ENCODE data around the gene CENPS.

DNA sequence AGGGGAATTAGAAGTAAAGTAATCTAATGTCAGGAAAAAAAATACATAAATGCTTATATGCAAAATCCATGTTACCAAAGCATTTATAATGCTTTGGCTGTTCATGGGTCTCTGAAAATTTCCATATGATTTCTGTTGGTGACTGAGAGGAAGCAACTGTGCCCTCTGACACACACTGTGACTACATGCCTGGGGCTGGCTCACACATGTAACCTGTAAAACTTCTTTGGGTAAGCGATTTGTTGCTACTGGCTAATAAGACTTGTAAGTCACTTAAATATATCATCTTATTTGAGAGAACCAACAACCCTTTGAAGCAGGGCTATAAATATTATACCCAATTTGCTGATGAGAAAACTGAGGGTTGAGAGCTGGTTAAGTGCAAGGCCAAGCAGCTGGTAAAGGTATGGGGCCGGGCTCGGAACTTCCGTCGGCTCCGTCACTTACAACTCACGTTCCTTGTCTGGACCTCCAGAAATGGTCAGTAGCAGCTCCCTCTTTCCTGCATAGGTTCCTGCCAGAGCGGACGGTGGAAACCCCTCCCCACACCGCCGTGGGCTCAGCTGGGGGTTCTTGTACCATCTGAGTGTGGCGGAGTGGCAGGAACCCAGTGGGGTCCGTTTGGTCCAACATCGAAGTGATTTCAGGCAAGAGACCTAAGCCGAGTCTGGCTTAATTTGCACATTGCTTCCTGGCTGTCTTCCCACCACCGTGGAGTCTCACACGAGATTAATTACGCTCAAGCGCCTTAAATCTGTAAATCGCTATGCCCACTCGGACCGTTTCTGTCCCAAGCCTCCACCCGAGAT is 41.4 kb downstream of the CENPS start:
- no peak for TF ChIP-seq POLR2A (IDR thresholded peaks at IDR 0.05)
- TF ChIP-seq, protein P1, sequence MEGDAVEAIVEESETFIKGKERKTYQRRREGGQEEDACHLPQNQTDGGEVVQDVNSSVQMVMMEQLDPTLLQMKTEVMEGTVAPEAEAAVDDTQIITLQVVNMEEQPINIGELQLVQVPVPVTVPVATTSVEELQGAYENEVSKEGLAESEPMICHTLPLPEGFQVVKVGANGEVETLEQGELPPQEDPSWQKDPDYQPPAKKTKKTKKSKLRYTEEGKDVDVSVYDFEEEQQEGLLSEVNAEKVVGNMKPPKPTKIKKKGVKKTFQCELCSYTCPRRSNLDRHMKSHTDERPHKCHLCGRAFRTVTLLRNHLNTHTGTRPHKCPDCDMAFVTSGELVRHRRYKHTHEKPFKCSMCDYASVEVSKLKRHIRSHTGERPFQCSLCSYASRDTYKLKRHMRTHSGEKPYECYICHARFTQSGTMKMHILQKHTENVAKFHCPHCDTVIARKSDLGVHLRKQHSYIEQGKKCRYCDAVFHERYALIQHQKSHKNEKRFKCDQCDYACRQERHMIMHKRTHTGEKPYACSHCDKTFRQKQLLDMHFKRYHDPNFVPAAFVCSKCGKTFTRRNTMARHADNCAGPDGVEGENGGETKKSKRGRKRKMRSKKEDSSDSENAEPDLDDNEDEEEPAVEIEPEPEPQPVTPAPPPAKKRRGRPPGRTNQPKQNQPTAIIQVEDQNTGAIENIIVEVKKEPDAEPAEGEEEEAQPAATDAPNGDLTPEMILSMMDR (IDR thresholded peaks at IDR 0.05), result no peak
